Fibroblast of mammary gland (primary cell): ENCODE measurements around the gene TEAD2.

ENCODE experiments used
- DNase-seq: peaks from one replicate; pipeline ENCODE4 v3.0.0-alpha.2; 2010; ENCODE audit warnings: low read depth
- H3K4me3 ChIP-seq: 2 replicates; pipeline ENCODE4 v1.5.1; 2011; ENCODE audit warnings: low read depth, mild to moderate bottlenecking, low read length, moderate library complexity; ENCODE audit not compliant: control insufficient read depth
- CTCF ChIP-seq: conservative IDR thresholded peaks from 2 replicates; pipeline ENCODE4 v1.5.1; 2011; ENCODE audit warnings: low read depth, low read length, inconsistent platforms; ENCODE audit not compliant: control insufficient read depth, insufficient read depth

Gene TEAD2

GRCh38 chr19:49362048-49362928 lies at the start of gene TEAD2:
TSS of gene TEAD2 (minus strand) at chr19:49362416. CDS start at chr19:49360075, 2,341 bp downstream.
- DNase-seq: peak; percentile 22
- no peak for TF ChIP-seq CTCF
- peak within 1 kb of the TSS; percentile 80 for H3K4me3 ChIP-seq

GRCh38 chr19:49411681-49412326 lies 49.6 kb upstream of the TEAD2 start:
- no peak for DNase-seq
- no peak for TF ChIP-seq CTCF

GRCh38 chr19:49409441-49410029 lies 47.3 kb upstream of the TEAD2 start:
- no peak for DNase-seq
- TF ChIP-seq CTCF: no peak
- no peak overlapping the region for H3K4me3 ChIP-seq

More at GRCh38 chr19:49411681-49412326, 49.6 kb upstream of the TEAD2 start:
- H3K4me3 ChIP-seq: no peak overlapping the region

GRCh38 chr19:49408816-49409440 lies 46.7 kb upstream of the TEAD2 start:
- H3K4me3 ChIP-seq: no peak overlapping the region
- no peak for DNase-seq
- no peak for TF ChIP-seq CTCF

- no peak for TF ChIP-seq CTCF
- no peak for DNase-seq
- no peak overlapping the region for H3K4me3 ChIP-seq
Measured at GRCh38 chr19:49407482-49408015, 45.3 kb upstream of the TEAD2 start.

GRCh38 chr19:49407079-49407478 lies 44.9 kb upstream of the TEAD2 start:
- no peak for DNase-seq
- H3K4me3 ChIP-seq: no peak overlapping the region
- TF ChIP-seq CTCF: no peak
